GM12878 (cell line): Measurements from ENCODE around the gene IRF8. TPM values are rescaled to one million over a fixed set of nuclear protein-coding genes. Genes with fewer than 3 reads are reported as not detected.

Source experiments
- ATF2 ChIP-seq: IDR thresholded peaks from 2 replicates; pipeline ENCODE4 v1.6.1; 2012; ENCODE audit warnings: low read length, inconsistent platforms
- CBX3 ChIP-seq: fragments of 200-600 bp; sonication (generic); IDR thresholded peaks from 2 replicates; pipeline ENCODE4 v1.6.1; 2016; ENCODE audit warnings: low read depth, borderline replicate concordance
- CUX1 ChIP-seq: IDR thresholded peaks from 2 replicates; pipeline ENCODE4 v1.6.1; 2012; ENCODE audit warnings: improper control_type of control experiment, low read depth, low read length; ENCODE audit not compliant: insufficient replicate concordance
- ETV6 ChIP-seq, 2 experiments: fragments of 450-650 bp in 1 of 2; IDR thresholded peaks in 1 of 2; conservative IDR thresholded peaks in 1 of 2; 2 replicates each; pipeline ENCODE4 v1.6.1; 2014; ENCODE audit warnings: antibody characterized with exemption in 1 of 2, borderline replicate concordance in 1 of 2, low read depth in 1 of 2, mild to moderate bottlenecking in 1 of 2, moderate library complexity in 1 of 2
- JUNB ChIP-seq: IDR thresholded peaks from 2 replicates; pipeline ENCODE4 v1.6.1; 2016; ENCODE audit warnings: antibody characterized with exemption, mild to moderate bottlenecking
- PKNOX1 ChIP-seq: fragments of 450-650 bp; IDR thresholded peaks from 2 replicates; pipeline ENCODE4 v1.6.1; 2016; ENCODE audit warnings: mild to moderate bottlenecking
- RELB ChIP-seq: fragments of 450-650 bp; IDR thresholded peaks from 2 replicates; pipeline ENCODE4 v1.6.1; 2017; ENCODE audit warnings: low read depth, mild to moderate bottlenecking, moderate library complexity
- TBL1XR1 ChIP-seq: IDR thresholded peaks from 2 replicates; pipeline ENCODE4 v1.6.1; 2012; ENCODE audit warnings: low read depth, low read length, improper control_type of control experiment
- TCF3 ChIP-seq: IDR thresholded peaks from 2 replicates; pipeline ENCODE4 v1.6.1; 2012; ENCODE audit warnings: low read depth, mild to moderate bottlenecking, low read length, borderline replicate concordance; ENCODE audit not compliant: insufficient read depth
- ZNF592 ChIP-seq: fragments of 450-650 bp; IDR thresholded peaks from 2 replicates; pipeline ENCODE4 v1.6.1; 2017; ENCODE audit warnings: mild to moderate bottlenecking, moderate library complexity
- polyA plus RNA-seq, 11 experiments: library from polyadenylated mRNA; depleted of rRNA in 4 of 11; unstranded in 6 of 11; stranded (reverse) in 5 of 11; fragments of >200 nt; fragmentation: Nextera tagmentation in 4 of 11; fragmentation: Illumina TruSeq in 1 of 11; extraction: Ambion mirVana in 4 of 11; extraction: Trizol in 1 of 11; gene quantifications; 1 replicate in 1 of 11; 2 replicates in 10 of 11; pipeline versions ENCODE4 v1.2.1 to v1.2.3, GENCODE V29; 2011 to 2016; ENCODE audit warnings: inconsistent platforms in 2 of 11, missing spikeins in 2 of 11, low read depth in 1 of 11
- total RNA-seq, 4 experiments: library from RNA; depleted of rRNA in 3 of 4; stranded (reverse); fragments of >200 nt in 3 of 4; fragmentation: Illumina TruSeq in 1 of 4; extraction: Trizol in 1 of 4; gene quantifications; 2 replicates each; pipeline versions ENCODE4 v1.2.1 to v1.2.3, GENCODE V29; 2013 to 2021

IRF8 gene
- total and polyA plus RNA-seq, 10 of the 15 experiments (the other 5 are each of a cell fraction or from before 2014, with no cell fraction given) = 17.1 to 237 (median 172) TPM

- no peak for TF ChIP-seq CUX1
- peak; percentile 68; the same call in 1 of the 2 replicates for TF ChIP-seq RELB
- 0 out of 2 replicates have a peak, but pooled peaks have one; percentile 40 for TF ChIP-seq TCF3
- peak; percentile 44 for TF ChIP-seq JUNB
- peak; percentile 57; the same call in 1 of the 2 replicates for TF ChIP-seq PKNOX1
- TF ChIP-seq ETV6 (conservative IDR thresholded peaks at IDR 0.05 in 1 of 2, IDR thresholded peaks at IDR 0.05 in 1 of 2; ENCODE audit: borderline replicate concordance in 1 of 2, low read depth in 1 of 2) = peak in 1 of 2 experiments; percentile 64; a peak in 1 of 4 replicates
- no peak for TF ChIP-seq ATF2
- TF ChIP-seq ZNF592 = no peak
- TF ChIP-seq CBX3 = no peak
- TF ChIP-seq TBL1XR1 = 0 out of 2 replicates have a peak, but pooled peaks have one; percentile 17
Measured at GRCh38 chr16:85860413-85861094, 38.4 kb upstream of the IRF8 start (continued).
